HG03439 (cell line): Measurements from ENCODE around the gene JARID2.

ENCODE experiments used
- ATAC-seq: cut with Tn5 transposase; IDR thresholded peaks from one replicate; pipeline ENCODE4 v1.9.1; 2021; ENCODE audit warnings: mild to moderate bottlenecking, moderate library complexity; ENCODE audit not compliant: unreplicated experiment

JARID2 gene

GRCh38 chr6:15264412-15264811 is 18.5 kb downstream of the JARID2 start:
- no peak for ATAC-seq

GRCh38 chr6:15264902-15265761 is 19.3 kb downstream of the JARID2 start:
- no peak for ATAC-seq

- no peak for ATAC-seq
Observed at GRCh38 chr6:15265787-15266186, 19.9 kb downstream of the JARID2 start.

GRCh38 chr6:15266423-15266996 is 20.6 kb downstream of the JARID2 start:
- no peak for ATAC-seq

- no peak for ATAC-seq
Observed at GRCh38 chr6:15267221-15267620, 21.4 kb downstream of the JARID2 start.

GRCh38 chr6:15268137-15268908 is 22.5 kb downstream of the JARID2 start:
- ATAC-seq = no peak

GRCh38 chr6:15269011-15269410 is 23.1 kb downstream of the JARID2 start:
- ATAC-seq = no peak

- ATAC-seq = no peak
Observed at GRCh38 chr6:15269619-15270018, 23.8 kb downstream of the JARID2 start.

GRCh38 chr6:15270402-15270801 is 24.5 kb downstream of the JARID2 start:
- ATAC-seq = no peak

GRCh38 chr6:15272562-15272961 is 26.7 kb downstream of the JARID2 start:
- no peak for ATAC-seq

- ATAC-seq = no peak
Observed at GRCh38 chr6:15274692-15275387, 29.0 kb downstream of the JARID2 start.

- no peak for ATAC-seq
Observed at GRCh38 chr6:15276036-15276985, 30.4 kb downstream of the JARID2 start.

- no peak for ATAC-seq
Observed at GRCh38 chr6:15279047-15279661, 33.3 kb downstream of the JARID2 start.

- ATAC-seq = no peak
Observed at GRCh38 chr6:15280028-15280427, 34.2 kb downstream of the JARID2 start.

GRCh38 chr6:15280961-15281360 is 35.1 kb downstream of the JARID2 start:
- ATAC-seq = no peak

- no peak for ATAC-seq
Observed at GRCh38 chr6:15282334-15282733, 36.5 kb downstream of the JARID2 start.

GRCh38 chr6:15283986-15284361 is 38.1 kb downstream of the JARID2 start:
- no peak for ATAC-seq

- no peak for ATAC-seq
Observed at GRCh38 chr6:15284743-15285142, 38.9 kb downstream of the JARID2 start.

GRCh38 chr6:15285682-15286294 is 39.9 kb downstream of the JARID2 start:
- no peak for ATAC-seq
